Mammary epithelial cell (primary cell): Measurements from ENCODE around the gene KIF14.

ENCODE experiments used
- EZH2 ChIP-seq: IDR thresholded peaks from 2 replicates; pipeline ENCODE4 v1.6.1; 2012; ENCODE audit warnings: low read length, inconsistent platforms, borderline replicate concordance
- TF ChIP-seq, protein P1 (sequence below), 2 donors: IDR thresholded peaks in 1 of 2; conservative IDR thresholded peaks in 1 of 2; 2 replicates each; pipeline ENCODE4 v1.5.1; 2011 to 2012; ENCODE audit warnings: inconsistent platforms in 2 of 2, low read length in 2 of 2, mild to moderate bottlenecking in 2 of 2, control low read depth in 1 of 2, low read depth in 1 of 2; ENCODE audit not compliant: insufficient read depth in 1 of 2; ENCODE audit errors: extremely low read depth in 1 of 2

DNA sequence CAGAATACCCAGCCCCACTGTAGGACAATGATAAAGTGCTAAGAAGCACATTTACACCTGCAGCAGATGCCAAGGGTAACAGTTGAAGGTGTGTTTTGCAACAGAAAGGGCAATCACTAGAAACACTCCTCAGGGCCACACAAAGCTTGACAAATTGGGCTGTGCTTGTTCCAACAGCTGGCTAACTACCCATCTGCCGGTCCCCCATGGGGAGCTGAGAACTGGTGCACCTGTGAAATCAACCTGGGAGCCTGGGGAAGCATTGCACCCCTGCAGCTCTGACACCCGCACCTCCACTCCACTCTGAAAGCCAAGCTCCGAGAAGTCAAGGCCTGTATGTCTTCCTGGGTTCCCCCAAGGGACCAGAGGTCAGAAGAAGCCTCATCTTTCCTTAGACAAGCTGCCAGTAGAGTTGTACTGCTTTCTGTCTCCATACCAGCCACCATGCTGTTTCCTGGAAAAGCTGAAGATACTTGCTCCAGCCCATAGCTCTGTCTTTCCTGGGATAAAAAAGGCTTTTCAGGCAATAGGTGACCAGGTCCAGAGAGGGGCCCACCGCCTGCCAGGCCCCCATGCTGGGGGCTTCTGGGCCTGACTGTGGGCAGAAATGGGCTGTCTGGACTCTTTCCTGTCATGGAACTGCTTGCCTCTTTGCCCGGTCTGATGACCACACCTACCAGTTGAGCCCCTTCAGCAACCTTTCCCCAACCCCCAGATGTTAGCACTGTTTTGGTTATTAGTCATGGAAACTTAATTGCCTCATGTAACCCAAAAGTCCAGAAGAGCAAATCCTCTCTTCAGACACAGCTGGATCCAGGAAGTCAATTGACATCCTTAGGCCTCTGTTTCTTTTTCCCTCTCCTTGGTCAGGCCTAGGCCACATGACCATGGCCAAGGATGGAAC, 93.6 kb downstream of the KIF14 start:
- TF ChIP-seq, protein P1, sequence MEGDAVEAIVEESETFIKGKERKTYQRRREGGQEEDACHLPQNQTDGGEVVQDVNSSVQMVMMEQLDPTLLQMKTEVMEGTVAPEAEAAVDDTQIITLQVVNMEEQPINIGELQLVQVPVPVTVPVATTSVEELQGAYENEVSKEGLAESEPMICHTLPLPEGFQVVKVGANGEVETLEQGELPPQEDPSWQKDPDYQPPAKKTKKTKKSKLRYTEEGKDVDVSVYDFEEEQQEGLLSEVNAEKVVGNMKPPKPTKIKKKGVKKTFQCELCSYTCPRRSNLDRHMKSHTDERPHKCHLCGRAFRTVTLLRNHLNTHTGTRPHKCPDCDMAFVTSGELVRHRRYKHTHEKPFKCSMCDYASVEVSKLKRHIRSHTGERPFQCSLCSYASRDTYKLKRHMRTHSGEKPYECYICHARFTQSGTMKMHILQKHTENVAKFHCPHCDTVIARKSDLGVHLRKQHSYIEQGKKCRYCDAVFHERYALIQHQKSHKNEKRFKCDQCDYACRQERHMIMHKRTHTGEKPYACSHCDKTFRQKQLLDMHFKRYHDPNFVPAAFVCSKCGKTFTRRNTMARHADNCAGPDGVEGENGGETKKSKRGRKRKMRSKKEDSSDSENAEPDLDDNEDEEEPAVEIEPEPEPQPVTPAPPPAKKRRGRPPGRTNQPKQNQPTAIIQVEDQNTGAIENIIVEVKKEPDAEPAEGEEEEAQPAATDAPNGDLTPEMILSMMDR (conservative IDR thresholded peaks at IDR 0.05 in 1 of 2, IDR thresholded peaks at IDR 0.05 in 1 of 2; ENCODE audit: extremely low read depth in 1 of 2, insufficient read depth in 1 of 2, low read depth in 1 of 2, low read length in 2 of 2), result no peak
- no peak for TF ChIP-seq EZH2
